Lower leg skin (tissue), 3 donors: Measurements from ENCODE around the gene NOL4L.

Experiments used
- POLR2A ChIP-seq, 2 donors: fragments of 450-650 bp; IDR thresholded peaks; one replicate each; pipeline ENCODE4 v1.6.1; 2016 to 2017; ENCODE audit warnings: antibody characterized with exemption in 2 of 2, mild to moderate bottlenecking in 1 of 2, moderate library complexity in 1 of 2
- TF ChIP-seq, protein P1 (sequence below), 3 donors: fragments of 450-650 bp; IDR thresholded peaks; one replicate each; pipeline ENCODE4 v1.5.1; 2016; ENCODE audit warnings: antibody characterized with exemption in 3 of 3, mild to moderate bottlenecking in 3 of 3, moderate library complexity in 2 of 3

DNA sequence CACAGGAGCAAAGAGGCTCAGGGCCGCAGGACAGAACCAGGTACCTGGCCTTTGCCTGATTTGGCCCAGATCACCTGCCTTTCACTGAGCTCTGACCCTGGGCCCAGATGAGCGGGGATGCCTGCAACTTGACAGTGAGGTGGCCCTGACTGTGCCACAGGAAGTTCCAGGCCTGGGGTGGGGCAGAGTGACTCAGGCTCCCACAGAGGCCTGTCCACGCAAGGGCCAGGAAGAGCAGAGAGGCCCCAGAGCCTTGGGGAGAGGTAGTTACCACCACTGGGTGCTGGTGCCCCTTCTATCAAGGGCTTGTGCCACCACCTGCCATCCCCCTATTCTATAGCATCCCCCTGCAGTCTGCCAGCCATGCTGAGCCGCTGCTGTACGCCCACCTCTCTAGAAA is 4.1 kb upstream of the NOL4L start:
- TF ChIP-seq, protein P1, sequence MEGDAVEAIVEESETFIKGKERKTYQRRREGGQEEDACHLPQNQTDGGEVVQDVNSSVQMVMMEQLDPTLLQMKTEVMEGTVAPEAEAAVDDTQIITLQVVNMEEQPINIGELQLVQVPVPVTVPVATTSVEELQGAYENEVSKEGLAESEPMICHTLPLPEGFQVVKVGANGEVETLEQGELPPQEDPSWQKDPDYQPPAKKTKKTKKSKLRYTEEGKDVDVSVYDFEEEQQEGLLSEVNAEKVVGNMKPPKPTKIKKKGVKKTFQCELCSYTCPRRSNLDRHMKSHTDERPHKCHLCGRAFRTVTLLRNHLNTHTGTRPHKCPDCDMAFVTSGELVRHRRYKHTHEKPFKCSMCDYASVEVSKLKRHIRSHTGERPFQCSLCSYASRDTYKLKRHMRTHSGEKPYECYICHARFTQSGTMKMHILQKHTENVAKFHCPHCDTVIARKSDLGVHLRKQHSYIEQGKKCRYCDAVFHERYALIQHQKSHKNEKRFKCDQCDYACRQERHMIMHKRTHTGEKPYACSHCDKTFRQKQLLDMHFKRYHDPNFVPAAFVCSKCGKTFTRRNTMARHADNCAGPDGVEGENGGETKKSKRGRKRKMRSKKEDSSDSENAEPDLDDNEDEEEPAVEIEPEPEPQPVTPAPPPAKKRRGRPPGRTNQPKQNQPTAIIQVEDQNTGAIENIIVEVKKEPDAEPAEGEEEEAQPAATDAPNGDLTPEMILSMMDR (IDR thresholded peaks at IDR 0.05), result no peak
- no peak for TF ChIP-seq POLR2A (IDR thresholded peaks at IDR 0.05)
